HCT116 (cell line): Measurements from ENCODE around the gene TBC1D16. TPM values are rescaled to one million over a fixed set of nuclear protein-coding genes. Genes with fewer than 3 reads are reported as not detected.

Experiments used
- ATAC-seq: fragments of 200-7000 bp; cut with Tn5 transposase; 2 replicates; pipeline ENCODE4 v1.9.1; 2020; ENCODE audit warnings: mild to moderate bottlenecking, moderate library complexity
- BruUV-seq: library from RNA; stranded (reverse); fragments of 400-500 nt; replicated peaks from 2 replicates; lab custom pipeline; 2021; lab: Mats Ljungman, UMichigan
- CTCF ChIA-PET: fragments of 300-600 bp; sonication (Branson Sonifier 250); formaldehyde crosslinking; loops from one replicate; lab custom pipeline; 2021; ENCODE audit warnings: antibody characterized with exemption; lab: Charles Lee
- POLR2A ChIA-PET: fragments of 300-600, 350-600 bp; sonication (Branson Sonifier 250); formaldehyde crosslinking; loops from one replicate; lab custom pipeline; 2021; ENCODE audit warnings: antibody characterized with exemption; lab: Charles Lee
- RAD21 ChIA-PET, 2 experiments: fragments of 300-600 bp; sonication (Branson Sonifier 250); formaldehyde crosslinking; loops; one replicate each; lab custom pipeline; 2023; ENCODE audit warnings: low total read pairs in 2 of 2; ENCODE audit not compliant: uncharacterized antibody in 2 of 2, unreplicated experiment in 2 of 2, low non-redundant PET in 1 of 2; lab: Charles Lee
- DNase-seq: peaks from one replicate; pipeline ENCODE4 v3.0.0-alpha.2; 2010; ENCODE audit warnings: low read depth, low spot score
- H2AFZ ChIP-seq: fragments of 200-600 bp; shearing (Covaris generic), sonication (generic); 2 replicates; pipeline ENCODE4 v1.6.1; 2017; ENCODE audit warnings: low read depth, mixed run types, mixed read lengths, antibody characterized with exemption, low read length; ENCODE audit not compliant: poor library complexity, severe bottlenecking
- H3K27ac ChIP-seq: 2 replicates; pipeline ENCODE4 v1.5.1; 2012; ENCODE audit warnings: low read depth, low read length
- H3K27me3 ChIP-seq: fragments of 200-600 bp; sonication (generic); 2 replicates; pipeline ENCODE4 v1.6.1; 2016; ENCODE audit warnings: mixed run types, low read length, mixed read lengths; ENCODE audit not compliant: insufficient read depth
- H3K36me3 ChIP-seq, 2 experiments: fragments of 200-500 bp in 1 of 2; fragments of 200-600 bp in 1 of 2; sonication (Bioruptor generic) in 1 of 2; sonication (generic) in 1 of 2; 2 replicates each; pipeline versions ENCODE4 v1.5.1 to v1.6.1; 2014 to 2016; ENCODE audit warnings: low read length in 2 of 2, inconsistent platforms in 1 of 2, mixed read lengths in 1 of 2, mixed run types in 1 of 2; ENCODE audit not compliant: insufficient read depth in 2 of 2, control insufficient read depth in 1 of 2
- H3K4me1 ChIP-seq, 2 experiments: fragments of 200-600 bp in 1 of 2; sonication (generic) in 1 of 2; 2 replicates each; pipeline versions ENCODE4 v1.5.1 to v1.6.1; 2012 to 2017; ENCODE audit warnings: low read length in 2 of 2, inconsistent platforms in 1 of 2, mild to moderate bottlenecking in 1 of 2, mixed read lengths in 1 of 2, mixed run types in 1 of 2, moderate library complexity in 1 of 2; ENCODE audit not compliant: insufficient read depth in 2 of 2, control insufficient read depth in 1 of 2
- H3K4me2 ChIP-seq: fragments of 200-600 bp; sonication (generic); 2 replicates; pipeline ENCODE4 v1.6.1; 2017; ENCODE audit warnings: mixed run types, low read length, mixed read lengths
- H3K4me3 ChIP-seq, 2 experiments: fragments of 200-600 bp in 1 of 2; sonication (generic) in 1 of 2; replicated peaks in 1 of 2; 2 replicates each; pipeline ENCODE4 v1.5.1; 2011 to 2016; ENCODE audit warnings: low read length in 2 of 2, control low read depth in 1 of 2, low read depth in 1 of 2, mild to moderate bottlenecking in 1 of 2, mixed read lengths in 1 of 2, mixed run types in 1 of 2
- H3K79me2 ChIP-seq: fragments of 200-600 bp; sonication (generic); 2 replicates; pipeline ENCODE4 v1.6.1; 2017; ENCODE audit warnings: mild to moderate bottlenecking, mixed run types, low read length, moderate library complexity, mixed read lengths; ENCODE audit not compliant: insufficient read depth
- H3K9ac ChIP-seq: fragments of 200-600 bp; sonication (generic); 2 replicates; pipeline ENCODE4 v1.6.1; 2016; ENCODE audit warnings: low read length, mixed read lengths
- H3K9me2 ChIP-seq: fragments of 200-600 bp; sonication (generic), shearing (Covaris generic); 2 replicates; pipeline ENCODE4 v1.6.1; 2017; ENCODE audit warnings: mixed run types, mild to moderate bottlenecking, moderate library complexity; ENCODE audit not compliant: insufficient read depth
- H3K9me3 ChIP-seq, 2 experiments: fragments of 200-500 bp in 1 of 2; fragments of 200-600 bp in 1 of 2; sonication (Bioruptor generic) in 1 of 2; sonication (generic) in 1 of 2; 2 replicates each; pipeline ENCODE4 v1.6.1; 2014 to 2017; ENCODE audit warnings: low read length in 2 of 2, mixed read lengths in 2 of 2, inconsistent platforms in 1 of 2, low read depth in 1 of 2, mild to moderate bottlenecking in 1 of 2, mixed run types in 1 of 2, moderate library complexity in 1 of 2; ENCODE audit not compliant: control insufficient read depth in 1 of 2, insufficient read depth in 1 of 2
- H4K20me1 ChIP-seq: fragments of 200-600 bp; sonication (generic), shearing (Covaris generic); 2 replicates; pipeline ENCODE4 v1.6.1; 2017; ENCODE audit warnings: mixed run types, mild to moderate bottlenecking, moderate library complexity; ENCODE audit not compliant: insufficient read depth
- CEBPB ChIP-seq: IDR thresholded peaks from 2 replicates; pipeline ENCODE4 v1.6.1; 2012; ENCODE audit warnings: low read depth
- EZH2phosphoT487 ChIP-seq: fragments of 200-600 bp; IDR thresholded peaks from 2 replicates; pipeline ENCODE4 v1.6.1; 2018; ENCODE audit warnings: antibody characterized with exemption, borderline replicate concordance
- SIN3A ChIP-seq: IDR thresholded peaks from 2 replicates; pipeline ENCODE4 v1.6.1; 2012; ENCODE audit warnings: low read depth
- SP1 ChIP-seq: IDR thresholded peaks from 2 replicates; pipeline ENCODE4 v1.6.1; 2012; ENCODE audit warnings: low read depth
- SRF ChIP-seq: IDR thresholded peaks from 2 replicates; pipeline ENCODE4 v1.6.1; 2012; ENCODE audit warnings: low read depth
- intact Hi-C: fragments of 100-400 bp; cut with micrococcal nuclease; formaldehyde crosslinking; loops from 2 replicates; pipeline ENCODE4 v1.10.0; 2022
- total RNA-seq: library from RNA; stranded (reverse); gene quantifications from one replicate; pipeline ENCODE4 v1.2.1, GENCODE V29; 2021; ENCODE audit not compliant: unreplicated experiment
- TF ChIP-seq, protein P1 (sequence below): IDR thresholded peaks from 2 replicates; pipeline ENCODE4 v1.6.1; 2012; ENCODE audit warnings: low read depth

TBC1D16 gene
- total RNA-seq, 1 experiment from 2014 or later: 31.1 TPM

DNA sequence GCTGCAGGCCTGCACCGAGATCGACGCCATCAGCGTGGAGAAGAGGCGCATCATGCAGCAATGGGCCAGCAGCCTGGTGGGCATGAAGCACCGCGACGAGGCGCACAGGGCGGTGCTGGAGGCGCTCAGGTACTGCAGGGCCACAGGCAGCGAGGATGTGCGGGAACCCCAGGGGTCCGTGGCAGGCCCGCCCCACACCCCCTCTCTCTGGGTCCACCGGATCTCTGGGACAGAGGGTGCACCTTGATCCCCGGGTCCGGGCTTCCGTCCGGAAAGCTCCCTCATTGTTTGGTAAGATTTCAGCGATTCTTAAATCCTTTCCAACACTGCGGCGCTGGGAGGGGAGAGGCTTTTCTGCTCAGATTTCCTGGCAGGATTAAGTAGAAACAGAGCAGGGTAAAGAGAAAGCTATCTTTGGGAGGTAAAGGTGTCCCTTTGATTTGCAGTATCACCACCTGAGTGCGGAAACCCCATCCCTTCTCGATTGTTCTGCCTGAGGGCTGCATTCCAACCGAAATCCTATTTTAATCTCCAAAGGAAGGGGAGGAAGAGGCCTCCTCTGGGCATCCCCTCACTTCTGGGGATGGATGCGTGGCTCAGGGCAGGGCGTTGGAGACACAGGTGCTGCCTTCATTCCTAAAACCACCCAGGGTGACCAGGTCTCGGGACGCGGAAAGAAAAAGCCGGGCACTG, 30.0 kb upstream of the TBC1D16 start:
- no peaks in the 10 kb centered on the region for H4K20me1 ChIP-seq
- no TSS peak for BruUV-seq
- no peak overlapping the region for H2AFZ ChIP-seq
- intact Hi-C loops: no loop called here
- ATAC-seq (no peak), DNase-seq (no peak)
- ChIA-PET RAD21 (no interaction called here), POLR2A (no interaction called here), CTCF (no interaction called here)
- no peaks in the 10 kb centered on the region for H3K36me3 ChIP-seq
- H3K4me1 ChIP-seq: peaks cover 10 to 13% of the 10 kb centered on the region in 2 experiments
- no peak for TF ChIP-seq SRF
- TF ChIP-seq, protein P1, sequence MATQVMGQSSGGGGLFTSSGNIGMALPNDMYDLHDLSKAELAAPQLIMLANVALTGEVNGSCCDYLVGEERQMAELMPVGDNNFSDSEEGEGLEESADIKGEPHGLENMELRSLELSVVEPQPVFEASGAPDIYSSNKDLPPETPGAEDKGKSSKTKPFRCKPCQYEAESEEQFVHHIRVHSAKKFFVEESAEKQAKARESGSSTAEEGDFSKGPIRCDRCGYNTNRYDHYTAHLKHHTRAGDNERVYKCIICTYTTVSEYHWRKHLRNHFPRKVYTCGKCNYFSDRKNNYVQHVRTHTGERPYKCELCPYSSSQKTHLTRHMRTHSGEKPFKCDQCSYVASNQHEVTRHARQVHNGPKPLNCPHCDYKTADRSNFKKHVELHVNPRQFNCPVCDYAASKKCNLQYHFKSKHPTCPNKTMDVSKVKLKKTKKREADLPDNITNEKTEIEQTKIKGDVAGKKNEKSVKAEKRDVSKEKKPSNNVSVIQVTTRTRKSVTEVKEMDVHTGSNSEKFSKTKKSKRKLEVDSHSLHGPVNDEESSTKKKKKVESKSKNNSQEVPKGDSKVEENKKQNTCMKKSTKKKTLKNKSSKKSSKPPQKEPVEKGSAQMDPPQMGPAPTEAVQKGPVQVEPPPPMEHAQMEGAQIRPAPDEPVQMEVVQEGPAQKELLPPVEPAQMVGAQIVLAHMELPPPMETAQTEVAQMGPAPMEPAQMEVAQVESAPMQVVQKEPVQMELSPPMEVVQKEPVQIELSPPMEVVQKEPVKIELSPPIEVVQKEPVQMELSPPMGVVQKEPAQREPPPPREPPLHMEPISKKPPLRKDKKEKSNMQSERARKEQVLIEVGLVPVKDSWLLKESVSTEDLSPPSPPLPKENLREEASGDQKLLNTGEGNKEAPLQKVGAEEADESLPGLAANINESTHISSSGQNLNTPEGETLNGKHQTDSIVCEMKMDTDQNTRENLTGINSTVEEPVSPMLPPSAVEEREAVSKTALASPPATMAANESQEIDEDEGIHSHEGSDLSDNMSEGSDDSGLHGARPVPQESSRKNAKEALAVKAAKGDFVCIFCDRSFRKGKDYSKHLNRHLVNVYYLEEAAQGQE: no peak
- no peak for TF ChIP-seq SIN3A
- TF ChIP-seq EZH2phosphoT487: no peak
- no peak for TF ChIP-seq CEBPB
- no peak for TF ChIP-seq SP1
- no peaks in the 10 kb centered on the region for H3K9me2 ChIP-seq
- H3K79me2 ChIP-seq: no peaks in the 10 kb centered on the region
- H3K27ac ChIP-seq: no peak overlapping the region
- H3K4me2 ChIP-seq: no peak overlapping the region
- no peaks in the 10 kb centered on the region for H3K27me3 ChIP-seq
- H3K4me3 ChIP-seq: no peak overlapping the region
- H3K9ac ChIP-seq: no peak overlapping the region
- H3K9me3 ChIP-seq: no peaks in the 10 kb centered on the region
